GM06990 (cell line): ENCODE data around the gene GPR161.

Experiments used
- DNase-seq: peaks from one replicate; pipeline ENCODE4 v3.0.0-alpha.2; 2011; ENCODE audit not compliant: insufficient read length; ENCODE audit errors: extremely low read depth
- H3K27me3 ChIP-seq: replicated peaks from 2 replicates; pipeline ENCODE4 v1.6.0; 2011; ENCODE audit warnings: low read length; ENCODE audit not compliant: control insufficient read depth, insufficient read depth
- H3K36me3 ChIP-seq: 2 replicates; pipeline ENCODE4 v1.5.1; 2011; ENCODE audit warnings: low read length; ENCODE audit not compliant: control insufficient read depth, insufficient read depth
- H3K4me3 ChIP-seq: replicated peaks from 2 replicates; pipeline ENCODE4 v1.5.1; 2011; ENCODE audit warnings: low read depth, mild to moderate bottlenecking, control low read depth, low read length
- CTCF ChIP-seq: IDR thresholded peaks from 2 replicates; pipeline ENCODE4 v1.5.1; 2011; ENCODE audit warnings: low read length, control low read depth, mild to moderate bottlenecking, inconsistent platforms; ENCODE audit not compliant: insufficient read depth, poor library complexity, severe bottlenecking

The GPR161 gene

GRCh38 chr1:168151935-168152334 lies 15.2 kb upstream of the GPR161 start:
- DNase-seq: no peak
- Histone ChIP-seq H3K36me3 (no peaks in the 10 kb centered on the region), H3K4me3 (no peak overlapping the region), H3K27me3 (no peaks in the 10 kb centered on the region)
- no peak for TF ChIP-seq CTCF

GRCh38 chr1:168150283-168150682 lies 13.6 kb upstream of the GPR161 start:
- DNase-seq: no peak
- no peak for TF ChIP-seq CTCF
- Histone ChIP-seq H3K36me3 (no peaks in the 10 kb centered on the region), H3K4me3 (no peak overlapping the region), H3K27me3 (no peaks in the 10 kb centered on the region)

- Histone ChIP-seq H3K36me3 (no peaks in the 10 kb centered on the region), H3K4me3 (no peak overlapping the region), H3K27me3 (no peaks in the 10 kb centered on the region)
- no peak for TF ChIP-seq CTCF
- no peak for DNase-seq
Observed at GRCh38 chr1:168148916-168149315, 12.2 kb upstream of the GPR161 start.

GRCh38 chr1:168146626-168147025 lies 9.9 kb upstream of the GPR161 start:
- Histone ChIP-seq H3K36me3 (no peaks in the 10 kb centered on the region), H3K4me3 (no peak overlapping the region), H3K27me3 (no peaks in the 10 kb centered on the region; the same call in 1 of the 2 replicates)
- DNase-seq: no peak
- no peak for TF ChIP-seq CTCF

- Histone ChIP-seq H3K27me3 (no peaks in the 10 kb centered on the region; the same call in 1 of the 2 replicates), H3K4me3 (no peak overlapping the region), H3K36me3 (no peaks in the 10 kb centered on the region)
- TF ChIP-seq CTCF: no peak
- DNase-seq: no peak
Observed at GRCh38 chr1:168146160-168146539, 9.4 kb upstream of the GPR161 start.

GRCh38 chr1:168145184-168146159 lies 8.7 kb upstream of the GPR161 start:
- Histone ChIP-seq H3K27me3 (no peaks in the 10 kb centered on the region; the same call in 1 of the 2 replicates), H3K36me3 (no peaks in the 10 kb centered on the region), H3K4me3 (no peak overlapping the region)
- DNase-seq: peak; percentile 57
- peak; percentile 98 for TF ChIP-seq CTCF
